Trophoblast cell (in vitro differentiated cells and primary cell): ENCODE results near the gene RASSF4.
A peak's percentile ranks its signal among the peaks of the same experiment; 100 is the strongest.

ENCODE experiments used
- DNase-seq, 2 donors: peaks; one replicate each; pipeline ENCODE4 v3.0.0-alpha.2; 2016
- H2AFZ ChIP-seq: 2 replicates; pipeline ENCODE4 v1.6.1; 2013; ENCODE audit warnings: low read length, moderate library complexity, mild to moderate bottlenecking; ENCODE audit not compliant: insufficient read depth, poor library complexity
- H2AK5ac ChIP-seq: 2 replicates; pipeline ENCODE4 v1.6.1; 2013; ENCODE audit warnings: mild to moderate bottlenecking, low read length
- H2BK120ac ChIP-seq: 2 replicates; pipeline ENCODE4 v1.6.1; 2013; ENCODE audit warnings: low read length, mild to moderate bottlenecking, moderate library complexity; ENCODE audit not compliant: insufficient read depth, poor library complexity
- H2BK12ac ChIP-seq: 2 replicates; pipeline ENCODE4 v1.6.1; 2013; ENCODE audit warnings: mild to moderate bottlenecking, low read length, moderate library complexity
- H2BK5ac ChIP-seq: 2 replicates; pipeline ENCODE4 v1.6.1; 2013; ENCODE audit warnings: low read length, low read depth, moderate library complexity, mild to moderate bottlenecking; ENCODE audit not compliant: poor library complexity
- H3K14ac ChIP-seq: 2 replicates; pipeline ENCODE4 v1.6.1; 2013; ENCODE audit warnings: mild to moderate bottlenecking, low read length
- H3K18ac ChIP-seq: 2 replicates; pipeline ENCODE4 v1.6.1; 2013; ENCODE audit warnings: mild to moderate bottlenecking, low read length
- H3K23ac ChIP-seq: 2 replicates; pipeline ENCODE4 v1.6.1; 2013; ENCODE audit warnings: low read length
- H3K27ac ChIP-seq: 2 replicates; pipeline ENCODE4 v1.5.1; 2013; ENCODE audit warnings: low read depth, mild to moderate bottlenecking, inconsistent platforms, low read length, moderate library complexity
- H3K27me3 ChIP-seq: 2 replicates; pipeline ENCODE4 v1.6.1; 2013; ENCODE audit warnings: inconsistent platforms, mild to moderate bottlenecking, low read length, moderate library complexity; ENCODE audit not compliant: insufficient read depth
- H3K36me3 ChIP-seq, 2 experiments: 1 replicate in 1 of 2; 2 replicates in 1 of 2; pipeline ENCODE4 v1.6.1; 2013; ENCODE audit warnings: low read length in 2 of 2, mild to moderate bottlenecking in 2 of 2, moderate library complexity in 1 of 2; ENCODE audit not compliant: insufficient read depth in 2 of 2, control insufficient read depth in 1 of 2
- H3K4ac ChIP-seq: 2 replicates; pipeline ENCODE4 v1.6.1; 2013; ENCODE audit warnings: low read depth, mild to moderate bottlenecking, low read length, moderate library complexity
- H3K4me1 ChIP-seq, 2 experiments: 1 replicate in 1 of 2; 2 replicates in 1 of 2; pipeline ENCODE4 v1.6.1; 2013; ENCODE audit warnings: low read length in 2 of 2, mild to moderate bottlenecking in 2 of 2, moderate library complexity in 1 of 2; ENCODE audit not compliant: insufficient read depth in 2 of 2, control insufficient read depth in 1 of 2
- H3K4me2 ChIP-seq: 2 replicates; pipeline ENCODE4 v1.6.1; 2013; ENCODE audit warnings: inconsistent platforms, mild to moderate bottlenecking, low read length, moderate library complexity
- H3K4me3 ChIP-seq: 2 replicates; pipeline ENCODE4 v1.5.1; 2013; ENCODE audit warnings: mild to moderate bottlenecking, low read depth, low read length, inconsistent platforms
- H3K79me1 ChIP-seq: one replicate; pipeline ENCODE4 v1.6.1; 2013; ENCODE audit warnings: low read length
- H3K79me2 ChIP-seq: 2 replicates; pipeline ENCODE4 v1.6.1; 2013; ENCODE audit warnings: low read length, mild to moderate bottlenecking; ENCODE audit not compliant: control insufficient read depth, insufficient read depth, poor library complexity
- H3K9ac ChIP-seq: 2 replicates; pipeline ENCODE4 v1.6.1; 2013; ENCODE audit warnings: mild to moderate bottlenecking, low read length
- H3K9me3 ChIP-seq: 2 replicates; pipeline ENCODE4 v1.6.1; 2013; ENCODE audit warnings: low read depth, mild to moderate bottlenecking, control low read depth, inconsistent platforms, low read length; ENCODE audit not compliant: insufficient read depth
- H4K12ac ChIP-seq: 2 replicates; pipeline ENCODE4 v1.6.1; 2013; ENCODE audit warnings: low read depth, mild to moderate bottlenecking, low read length, moderate library complexity
- H4K8ac ChIP-seq: 2 replicates; pipeline ENCODE4 v1.6.1; 2013; ENCODE audit warnings: low read depth, mild to moderate bottlenecking, low read length, moderate library complexity
- H4K91ac ChIP-seq: one replicate; pipeline ENCODE4 v1.6.1; 2013; ENCODE audit warnings: low read depth, mild to moderate bottlenecking, low read length, moderate library complexity
- WGBS: extraction: QIAGEN DNeasy Blood & Tissue Kit; methylation state at CpG from one replicate; pipeline ENCODE4 v1.1.7; 2013; ENCODE audit warnings: missing lambda C conversion rate; ENCODE audit not compliant: insufficient read length, insufficient coverage; ENCODE audit errors: extremely low coverage; 5-methylcytosine and 5-hydroxymethylcytosine counted together

Gene RASSF4

GRCh38 chr10:44992732-44993225 is 33.2 kb downstream of the RASSF4 start:
- peaks cover 4% of the 10 kb centered on the region for H3K79me2 ChIP-seq
- no CpG with 5 or more reads among the region's 8 CpGs for WGBS

GRCh38 chr10:44993226-44993921 is 33.8 kb downstream of the RASSF4 start:
- no CpG with 5 or more reads among the region's 14 CpGs for WGBS
- peak overlapping the region; percentile 54 for H4K91ac ChIP-seq
- H2BK5ac ChIP-seq = peak overlapping the region; percentile 5
- H3K18ac ChIP-seq = peak overlapping the region; percentile 12
- H3K4me1 ChIP-seq = peaks cover 23 to 27% of the 10 kb centered on the region in 2 experiments
- H3K23ac ChIP-seq = no peak overlapping the region
- H2BK12ac ChIP-seq = peak overlapping the region; percentile 47
- peaks cover 4% of the 10 kb centered on the region for H3K79me2 ChIP-seq
- H3K79me1 ChIP-seq = peaks cover 41% of the 10 kb centered on the region
- no peaks in the 10 kb centered on the region for H3K27me3 ChIP-seq
- H3K9me3 ChIP-seq = no peaks in the 10 kb centered on the region
- H3K14ac ChIP-seq = peak overlapping the region; percentile 5
- peak overlapping the region; percentile 27 for H2AFZ ChIP-seq
- no peak overlapping the region for H4K12ac ChIP-seq
- peak overlapping the region; percentile 67 for H3K27ac ChIP-seq
- peak overlapping the region; percentile 6 for H3K4me2 ChIP-seq
- H3K36me3 ChIP-seq = peaks cover 5 to 17% of the 10 kb centered on the region in 2 experiments
- DNase-seq = peak; percentile 54 to 57
- peak overlapping the region; percentile 34 for H4K8ac ChIP-seq
- no peak overlapping the region for H3K9ac ChIP-seq
- no peak overlapping the region for H3K4me3 ChIP-seq
- peak overlapping the region; percentile 13 for H2AK5ac ChIP-seq
- H3K4ac ChIP-seq = no peak overlapping the region
- peak overlapping the region; percentile 74 for H2BK120ac ChIP-seq

More at GRCh38 chr10:44992732-44993225, 33.2 kb downstream of the RASSF4 start:
- H3K14ac ChIP-seq = peak overlapping the region; percentile 11
- H4K91ac ChIP-seq = peak overlapping the region; percentile 54
- H3K27ac ChIP-seq = peak overlapping the region; percentile 67
- peak overlapping the region; percentile 74 for H2BK120ac ChIP-seq
- H3K4me2 ChIP-seq = no peak overlapping the region
- H4K8ac ChIP-seq = no peak overlapping the region
- no peak overlapping the region for H3K9ac ChIP-seq
- no peak overlapping the region for H3K4me3 ChIP-seq
- peak overlapping the region; percentile 47 for H2BK12ac ChIP-seq
- H3K79me1 ChIP-seq = peaks cover 40% of the 10 kb centered on the region
- no peak overlapping the region for H3K23ac ChIP-seq
- DNase-seq = no peak
- H3K4ac ChIP-seq = no peak overlapping the region
- H3K27me3 ChIP-seq = no peaks in the 10 kb centered on the region
- H3K9me3 ChIP-seq = no peaks in the 10 kb centered on the region
- peak overlapping the region; percentile 21 for H2AK5ac ChIP-seq
- peaks cover 23 to 27% of the 10 kb centered on the region in 2 experiments for H3K4me1 ChIP-seq
- H3K36me3 ChIP-seq = peaks cover 5 to 17% of the 10 kb centered on the region in 2 experiments
- H3K18ac ChIP-seq = no peak overlapping the region
- H2BK5ac ChIP-seq = peak overlapping the region; percentile 5
- no peak overlapping the region for H4K12ac ChIP-seq
- H2AFZ ChIP-seq = peak overlapping the region; percentile 27

- no CpG with 5 or more reads among the region's 11 CpGs for WGBS
- H3K4me3 ChIP-seq = no peak overlapping the region
Observed at GRCh38 chr10:44993922-44994751, 34.5 kb downstream of the RASSF4 start.

More at GRCh38 chr10:44993922-44994751, 34.5 kb downstream of the RASSF4 start:
- peak overlapping the region; percentile 86 for H2BK5ac ChIP-seq
- H2AFZ ChIP-seq = peak overlapping the region; percentile 23
- peaks cover 4% of the 10 kb centered on the region for H3K79me2 ChIP-seq
- peak overlapping the region; percentile 64 for H3K14ac ChIP-seq
- peak overlapping the region; percentile 43 for H3K18ac ChIP-seq
- peak overlapping the region; percentile 44 for H4K8ac ChIP-seq
- H3K9ac ChIP-seq = no peak overlapping the region
- no peak overlapping the region for H3K23ac ChIP-seq
- H2BK12ac ChIP-seq = peak overlapping the region; percentile 7
- H4K91ac ChIP-seq = peak overlapping the region; percentile 94
- peak overlapping the region; percentile 70 for H3K27ac ChIP-seq
- H3K4me1 ChIP-seq = peaks cover 23 to 27% of the 10 kb centered on the region in 2 experiments
- H2AK5ac ChIP-seq = peak overlapping the region; percentile 34
- no peak overlapping the region for H4K12ac ChIP-seq
- peak in 1 of 2 donors; percentile 83 for DNase-seq
- H3K9me3 ChIP-seq = no peaks in the 10 kb centered on the region
- peaks cover 42% of the 10 kb centered on the region for H3K79me1 ChIP-seq
- H3K27me3 ChIP-seq = no peaks in the 10 kb centered on the region
- H2BK120ac ChIP-seq = peak overlapping the region; percentile 92
- H3K4ac ChIP-seq = no peak overlapping the region
- H3K36me3 ChIP-seq = peaks cover 3 to 14% of the 10 kb centered on the region in 2 experiments
- peak overlapping the region; percentile 32 for H3K4me2 ChIP-seq
